Activated T-helper 1 cell treated with anti-CD3 and anti-CD28 coated beads, Interleukin-2, amount 50 U/mL, for 16 hours (primary cell): Measurements from ENCODE around the gene TAS2R41.
"Not testable (repeated sequence)": the region's sequence is repeated elsewhere in the genome, so short reads cannot be mapped to it uniquely, and the experiment has no call there.

Experiments
- DNase-seq, 2 donors: peaks; one replicate each; pipeline ENCODE4 v3.0.0-alpha.2; 2020; ENCODE audit warnings: low read depth in 1 of 2, low spot score in 1 of 2

The TAS2R41 gene

DNA sequence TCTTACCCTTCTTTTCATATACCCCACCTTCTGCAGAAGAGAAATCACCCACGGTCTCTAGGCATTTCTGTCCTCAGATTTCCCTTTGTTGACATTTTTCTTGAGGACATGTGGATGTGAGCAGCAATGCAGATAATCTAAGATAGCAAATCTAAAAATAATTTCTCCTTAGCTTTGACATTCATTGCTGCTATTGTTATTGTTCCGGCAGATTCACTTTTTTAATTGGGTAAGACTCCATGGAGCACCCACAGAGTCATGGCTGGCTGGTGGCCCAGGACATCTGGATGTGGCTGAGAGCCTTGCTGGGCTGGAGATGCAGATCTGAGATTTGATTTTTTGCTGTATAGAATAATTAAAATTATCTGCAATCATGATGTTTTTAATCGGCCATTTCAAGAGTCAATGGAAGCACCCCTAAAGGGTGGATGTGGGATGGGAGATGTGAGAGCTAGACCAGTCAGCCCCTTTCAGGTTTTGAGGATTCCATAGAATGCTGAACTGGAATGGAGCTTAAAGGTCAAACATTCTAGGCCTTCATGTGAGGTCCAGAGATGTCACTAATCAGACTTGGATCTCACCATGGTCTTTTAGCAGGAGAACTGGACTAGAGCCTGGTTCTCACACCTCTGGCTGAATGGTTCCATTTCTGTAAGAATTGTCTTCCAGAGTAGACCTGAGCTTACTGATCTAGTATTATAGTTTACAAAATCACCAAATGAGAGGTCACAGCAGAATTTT is 37.5 kb downstream of the TAS2R41 start:
- DNase-seq, result no peak

DNA sequence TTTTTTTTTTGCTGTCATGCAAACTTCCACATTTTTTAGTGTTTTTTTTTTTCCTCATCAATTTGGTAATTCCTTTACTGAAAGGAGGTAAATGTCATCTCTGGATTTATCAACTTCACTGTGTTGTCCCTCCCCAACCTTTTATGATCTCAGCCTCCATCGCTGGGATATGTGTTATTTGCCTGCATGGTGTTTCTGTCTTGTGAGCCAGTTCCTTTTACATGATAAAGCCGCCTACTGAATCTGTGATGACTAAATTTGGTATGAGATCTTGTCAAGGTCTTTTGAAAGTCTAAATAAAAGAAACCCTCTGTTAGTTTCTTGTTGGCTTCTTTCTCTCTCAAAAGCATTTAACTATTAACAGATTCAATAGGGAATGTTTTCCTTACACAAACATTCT is 39.3 kb downstream of the TAS2R41 start:
- no peak for DNase-seq

DNA sequence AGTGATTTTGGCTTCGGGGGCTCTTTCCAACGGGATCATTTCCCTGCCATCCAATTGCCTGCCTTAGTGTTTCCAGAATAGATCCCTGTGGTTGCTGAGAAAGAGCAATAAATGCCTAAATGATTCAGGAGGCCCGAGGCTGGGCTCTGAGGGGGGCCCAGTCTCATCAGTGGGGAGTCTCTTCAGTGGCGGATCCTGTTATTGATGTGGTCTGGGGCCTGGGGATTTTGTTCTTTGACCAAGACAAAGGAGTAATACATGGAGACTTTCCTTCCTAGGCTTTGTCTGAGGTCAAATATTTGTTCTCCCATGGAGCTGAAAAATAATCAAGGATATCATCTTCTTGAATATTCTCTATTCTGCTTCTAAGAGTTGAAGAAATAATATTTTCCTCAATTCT is 40.8 kb downstream of the TAS2R41 start:
- DNase-seq, result no peak

DNA sequence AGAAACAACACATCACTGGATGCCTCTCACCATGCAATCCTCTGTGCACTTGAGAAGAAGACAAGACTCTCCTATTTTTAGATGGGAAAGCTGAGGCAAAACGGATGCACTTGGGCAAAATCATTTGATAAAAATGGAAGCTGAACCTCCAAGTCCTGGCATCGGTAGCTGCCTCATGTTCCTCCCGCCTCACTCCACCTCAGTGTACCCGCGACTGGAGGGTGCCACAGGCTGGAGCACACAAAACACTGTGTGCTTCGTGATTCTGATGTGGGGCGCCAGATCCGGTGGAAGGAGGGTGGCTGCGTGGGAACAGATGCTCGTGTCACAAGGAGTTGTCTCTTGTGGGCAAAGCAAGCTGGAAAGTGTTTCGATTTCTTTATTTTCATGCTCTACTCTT is 41.3 kb downstream of the TAS2R41 start:
- no peak for DNase-seq

DNA sequence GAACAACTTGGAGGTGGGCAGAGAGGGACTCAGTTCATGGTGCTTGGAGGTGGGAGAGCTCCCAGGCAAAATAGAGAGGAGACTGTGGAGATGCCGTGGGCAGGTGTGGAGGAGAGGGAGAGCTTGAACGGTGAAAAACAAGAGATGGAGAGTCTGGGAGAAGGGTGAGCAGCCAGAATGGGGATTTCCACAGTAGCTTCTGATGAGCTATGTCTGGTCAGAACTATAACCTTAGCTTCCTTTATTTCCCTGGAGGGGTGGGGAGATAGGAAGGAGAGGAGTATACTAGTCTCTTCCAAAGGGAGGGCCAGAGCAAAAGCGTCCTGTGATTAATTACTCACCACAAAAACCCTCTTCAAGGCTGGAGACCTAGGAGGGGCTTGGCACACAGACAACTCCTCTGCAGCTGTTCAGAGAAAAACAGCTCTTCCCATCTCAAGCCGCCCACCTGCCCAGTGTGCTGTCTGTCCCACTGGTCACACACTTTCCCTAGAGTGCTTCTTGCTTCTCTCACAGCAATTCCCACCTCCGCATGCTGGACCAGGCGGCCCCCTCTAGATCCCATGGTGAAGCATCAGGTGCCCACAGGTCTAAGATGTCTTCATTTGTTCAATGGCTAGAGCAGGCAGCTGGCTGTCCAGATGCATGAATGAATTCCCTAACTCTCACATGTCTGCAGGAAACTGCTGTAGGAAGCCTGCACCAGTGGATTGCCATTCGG is 41.9 kb downstream of the TAS2R41 start:
- no peak for DNase-seq

DNA sequence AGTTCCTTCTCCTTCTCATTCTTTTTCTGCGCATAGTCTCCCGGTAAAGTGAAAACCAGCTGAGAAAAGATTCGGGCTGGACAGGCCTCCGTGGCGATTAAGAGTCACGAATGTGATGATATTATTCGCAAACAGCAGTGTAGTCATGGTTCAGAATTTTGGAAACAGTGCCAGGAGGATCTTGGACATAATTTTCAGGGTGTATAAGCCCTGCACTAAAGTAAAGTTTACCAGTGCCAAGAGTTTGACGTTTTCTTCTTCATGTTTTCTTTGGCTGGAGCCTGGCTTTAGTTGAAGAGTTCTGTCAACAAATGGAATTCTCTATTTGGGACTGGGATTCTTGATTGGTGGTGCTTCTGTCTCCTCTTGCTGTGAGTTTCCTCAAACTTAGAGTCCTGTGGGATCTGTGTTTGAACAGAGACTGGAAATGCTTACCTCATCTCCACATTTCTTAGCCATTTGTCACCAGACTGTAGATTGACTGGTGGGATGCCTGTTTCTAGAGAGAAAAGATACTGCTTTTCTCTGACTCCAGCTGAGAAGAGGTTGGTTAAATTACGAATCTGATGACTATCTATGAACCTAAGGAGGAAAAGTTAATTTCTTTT is 44.7 kb downstream of the TAS2R41 start:
- DNase-seq, result not testable (repeated sequence)
